Nephron progenitor cell (in vitro differentiated cells): ENCODE measurements around the gene ADAM10.

Source experiments
- DNase-seq: peaks from one replicate; pipeline ENCODE4 v3.0.0; 2021
- H3K27ac Mint-ChIP-seq: 2 replicates; pipeline ENCODE4 v1.8.0; 2021; ENCODE audit warnings: mild to moderate bottlenecking, moderate library complexity, mixed read lengths
- H3K27me3 Mint-ChIP-seq: 2 replicates; pipeline ENCODE4 v1.8.0; 2021; ENCODE audit warnings: mild to moderate bottlenecking, low read depth, mixed read lengths; ENCODE audit not compliant: poor library complexity
- H3K36me3 Mint-ChIP-seq: 2 replicates; pipeline ENCODE4 v1.8.0; 2021; ENCODE audit warnings: low read depth, mixed read lengths
- H3K4me1 Mint-ChIP-seq: 2 replicates; pipeline ENCODE4 v1.8.0; 2021; ENCODE audit warnings: mixed read lengths
- H3K4me3 Mint-ChIP-seq: 2 replicates; pipeline ENCODE4 v1.8.0; 2021; ENCODE audit warnings: mild to moderate bottlenecking, moderate library complexity, mixed read lengths
- H3K9me3 Mint-ChIP-seq: 2 replicates; pipeline ENCODE4 v1.8.0; 2021; ENCODE audit warnings: mild to moderate bottlenecking, moderate library complexity, mixed read lengths
- CTCF ChIP-seq: fragments of 200-600 bp; sonication (generic); IDR thresholded peaks from 2 replicates; pipeline ENCODE4 v1.5.0; 2021; ENCODE audit warnings: antibody characterized with exemption

The ADAM10 gene

DNA sequence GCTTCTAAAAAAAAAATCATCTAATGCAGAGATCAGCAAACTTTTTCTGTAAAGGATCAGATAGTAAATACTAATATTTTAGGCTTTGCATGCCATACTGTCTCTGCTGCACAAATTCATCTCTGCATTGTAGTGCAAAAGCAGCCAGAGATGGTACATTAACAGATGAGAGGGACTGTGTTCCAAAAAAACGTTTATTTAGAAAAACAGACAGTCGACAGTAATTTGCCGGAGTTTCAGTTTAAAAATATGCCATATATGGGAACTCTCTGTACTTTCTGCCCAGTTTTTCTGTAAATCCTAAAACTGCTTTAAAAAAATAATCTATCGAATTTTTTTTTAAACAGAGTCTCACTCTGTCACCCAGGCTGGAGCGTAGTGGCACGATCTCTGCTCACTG is 35.8 kb upstream of the ADAM10 start:
- DNase-seq, result no peak
- Mint-ChIP-seq H3K27me3 (no peaks in the 10 kb centered on the region), H3K9me3 (no peaks in the 10 kb centered on the region), H3K27ac (no peak overlapping the region), H3K4me1 (no peaks in the 10 kb centered on the region), H3K36me3 (peaks cover 45% of the 10 kb centered on the region), H3K4me3 (no peak overlapping the region)
- TF ChIP-seq CTCF, result no peak

- DNase-seq, result no peak
- Mint-ChIP-seq H3K27me3 (no peaks in the 10 kb centered on the region), H3K27ac (peak overlapping the region; percentile 27), H3K36me3 (peaks cover 30% of the 10 kb centered on the region), H3K9me3 (no peaks in the 10 kb centered on the region), H3K4me3 (no peak overlapping the region), H3K4me1 (no peaks in the 10 kb centered on the region)
- TF ChIP-seq CTCF, result no peak
Observed at GRCh38 chr15:58779554-58779953, 30.0 kb upstream of the ADAM10 start.

GRCh38 chr15:58777107-58777506 is 27.6 kb upstream of the ADAM10 start:
- Mint-ChIP-seq H3K27me3 (no peaks in the 10 kb centered on the region), H3K27ac (no peak overlapping the region), H3K4me3 (no peak overlapping the region), H3K4me1 (no peaks in the 10 kb centered on the region), H3K36me3 (peaks cover 15% of the 10 kb centered on the region), H3K9me3 (no peaks in the 10 kb centered on the region)
- no peak for DNase-seq
- TF ChIP-seq CTCF, result no peak

DNA sequence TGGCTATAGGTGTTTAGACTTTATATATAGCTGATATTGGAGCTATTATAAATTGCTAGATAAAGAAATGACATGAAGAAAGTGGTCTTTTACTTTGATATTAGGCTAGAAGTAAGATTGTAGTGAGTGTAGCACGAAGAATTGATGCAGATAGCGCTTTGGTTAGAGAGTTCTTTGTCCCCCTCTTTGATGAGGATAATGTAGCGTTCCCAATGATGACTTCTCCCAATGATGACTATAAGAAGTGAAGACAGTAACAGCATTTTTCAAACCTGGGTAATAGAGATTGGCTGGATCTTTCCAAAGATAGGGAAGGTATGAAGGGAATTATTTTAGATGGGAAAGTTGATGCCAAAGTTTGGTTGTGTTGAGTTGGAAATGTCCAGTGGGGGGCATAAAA is 25.9 kb upstream of the ADAM10 start:
- Mint-ChIP-seq H3K4me3 (no peak overlapping the region), H3K4me1 (peaks cover 5% of the 10 kb centered on the region)
- no peak for TF ChIP-seq CTCF

GRCh38 chr15:58773024-58773423 is 23.5 kb upstream of the ADAM10 start:
- H3K4me3 Mint-ChIP-seq, result no peak overlapping the region
- DNase-seq, result no peak
- no peak overlapping the region for H3K27ac Mint-ChIP-seq
- peaks cover 21% of the 10 kb centered on the region for H3K4me1 Mint-ChIP-seq
- H3K27me3 Mint-ChIP-seq, result no peaks in the 10 kb centered on the region
- no peak for TF ChIP-seq CTCF
- H3K36me3 Mint-ChIP-seq, result no peaks in the 10 kb centered on the region
- peaks cover 9% of the 10 kb centered on the region for H3K9me3 Mint-ChIP-seq

More for the DNA sequence above, 25.9 kb upstream of the ADAM10 start:
- Mint-ChIP-seq H3K27ac (no peak overlapping the region), H3K27me3 (no peaks in the 10 kb centered on the region), H3K36me3 (peaks cover 10% of the 10 kb centered on the region), H3K9me3 (no peaks in the 10 kb centered on the region)
- no peak for DNase-seq

DNA sequence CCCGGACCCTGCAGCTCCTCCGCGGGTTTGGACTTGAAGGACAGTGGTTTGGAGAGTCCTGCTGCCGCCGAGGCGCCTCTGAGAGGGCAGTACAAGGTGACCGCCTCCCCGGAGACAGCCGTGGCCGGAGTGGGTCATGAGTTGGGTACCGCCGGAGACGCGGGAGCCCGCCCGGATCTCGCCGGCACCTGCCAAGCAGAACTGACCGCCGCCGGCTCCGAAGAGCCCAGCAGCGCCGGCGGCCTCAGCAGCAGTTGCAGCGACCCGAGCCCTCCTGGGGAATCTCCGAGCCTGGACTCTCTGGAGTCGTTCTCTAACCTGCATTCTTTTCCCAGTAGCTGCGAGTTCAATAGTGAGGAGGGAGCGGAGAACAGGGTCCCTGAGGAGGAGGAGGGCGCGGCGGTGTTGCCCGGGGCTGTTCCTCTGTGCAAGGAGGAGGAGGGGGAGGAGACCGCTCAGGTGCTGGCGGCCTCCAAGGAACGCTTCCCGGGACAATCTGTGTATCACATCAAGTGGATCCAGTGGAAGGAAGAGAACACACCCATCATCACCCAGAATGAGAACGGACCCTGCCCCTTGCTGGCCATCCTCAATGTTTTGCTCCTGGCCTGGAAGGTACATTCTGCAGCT is 22.2 kb upstream of the ADAM10 start:
- Mint-ChIP-seq H3K4me1 (peaks cover 21% of the 10 kb centered on the region), H3K4me3 (no peak overlapping the region), H3K9me3 (peaks cover 10% of the 10 kb centered on the region), H3K36me3 (no peaks in the 10 kb centered on the region), H3K27me3 (no peaks in the 10 kb centered on the region), H3K27ac (peak overlapping the region; percentile 82)
- peak; percentile 56 for DNase-seq
- TF ChIP-seq CTCF, result no peak
